Measurements from ENCODE around the gene KCNQ1. TPM values are rescaled to one million over a fixed set of nuclear protein-coding genes. Genes with fewer than 3 reads are reported as not detected.

The KCNQ1 gene
- total RNA-seq, 1 donor from 2014 or later = 8.5 TPM

DNA sequence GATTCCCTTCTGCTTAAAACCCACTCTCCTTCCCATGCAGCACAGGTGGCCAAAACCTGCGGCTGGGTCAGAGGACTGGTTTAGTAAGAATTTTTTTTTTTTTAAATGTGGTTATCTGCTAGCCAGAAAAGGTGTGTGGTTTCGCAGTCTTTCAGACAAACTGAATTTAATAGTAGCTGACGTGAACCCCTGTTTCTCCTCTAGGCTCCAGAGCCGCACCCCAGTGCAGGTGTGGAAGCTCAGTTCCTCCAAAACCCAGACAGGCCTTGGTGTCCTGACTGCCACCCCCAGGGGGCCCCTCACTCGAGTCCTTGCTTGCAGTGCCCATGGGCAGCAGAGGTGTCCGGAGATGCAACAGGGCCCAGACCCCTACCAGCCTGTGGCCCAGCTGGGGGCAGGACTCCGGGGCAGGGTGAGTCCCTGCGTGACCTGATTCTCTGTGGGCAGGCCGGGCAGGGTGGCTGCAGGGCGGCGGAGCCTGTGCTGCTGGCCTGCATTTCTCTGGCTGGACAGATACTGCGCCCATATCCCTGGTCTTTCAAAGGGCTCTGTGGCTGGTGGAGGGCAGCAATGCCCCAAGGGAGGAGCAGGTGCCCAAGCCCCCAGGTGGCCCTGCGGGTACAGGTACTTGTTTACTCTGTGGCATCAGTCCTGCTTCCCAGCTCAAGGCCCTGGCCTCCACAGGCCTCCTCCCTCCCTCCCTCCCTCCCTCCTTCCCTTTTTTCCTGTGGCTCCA, 15.2 kb downstream of the KCNQ1 start:
- Mint-ChIP-seq H3K4me3 (no peak overlapping the region), H3K36me3 (no peaks in the 10 kb centered on the region), H3K27me3 (ENCODE audit: low read depth) (peaks cover 39% of the 10 kb centered on the region), H3K9me3 (peaks cover 7% of the 10 kb centered on the region), H3K27ac (no peak overlapping the region), H3K4me1 (peaks cover 9% of the 10 kb centered on the region)
- TF ChIP-seq, protein P1, sequence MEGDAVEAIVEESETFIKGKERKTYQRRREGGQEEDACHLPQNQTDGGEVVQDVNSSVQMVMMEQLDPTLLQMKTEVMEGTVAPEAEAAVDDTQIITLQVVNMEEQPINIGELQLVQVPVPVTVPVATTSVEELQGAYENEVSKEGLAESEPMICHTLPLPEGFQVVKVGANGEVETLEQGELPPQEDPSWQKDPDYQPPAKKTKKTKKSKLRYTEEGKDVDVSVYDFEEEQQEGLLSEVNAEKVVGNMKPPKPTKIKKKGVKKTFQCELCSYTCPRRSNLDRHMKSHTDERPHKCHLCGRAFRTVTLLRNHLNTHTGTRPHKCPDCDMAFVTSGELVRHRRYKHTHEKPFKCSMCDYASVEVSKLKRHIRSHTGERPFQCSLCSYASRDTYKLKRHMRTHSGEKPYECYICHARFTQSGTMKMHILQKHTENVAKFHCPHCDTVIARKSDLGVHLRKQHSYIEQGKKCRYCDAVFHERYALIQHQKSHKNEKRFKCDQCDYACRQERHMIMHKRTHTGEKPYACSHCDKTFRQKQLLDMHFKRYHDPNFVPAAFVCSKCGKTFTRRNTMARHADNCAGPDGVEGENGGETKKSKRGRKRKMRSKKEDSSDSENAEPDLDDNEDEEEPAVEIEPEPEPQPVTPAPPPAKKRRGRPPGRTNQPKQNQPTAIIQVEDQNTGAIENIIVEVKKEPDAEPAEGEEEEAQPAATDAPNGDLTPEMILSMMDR (IDR thresholded peaks at IDR 0.05; ENCODE audit: unreplicated experiment) = no peak
- peak in 1 of 2 experiments; percentile 34 for DNase-seq (ENCODE audit: low spot score in 2 of 2, unreplicated experiment in 2 of 2)

DNA sequence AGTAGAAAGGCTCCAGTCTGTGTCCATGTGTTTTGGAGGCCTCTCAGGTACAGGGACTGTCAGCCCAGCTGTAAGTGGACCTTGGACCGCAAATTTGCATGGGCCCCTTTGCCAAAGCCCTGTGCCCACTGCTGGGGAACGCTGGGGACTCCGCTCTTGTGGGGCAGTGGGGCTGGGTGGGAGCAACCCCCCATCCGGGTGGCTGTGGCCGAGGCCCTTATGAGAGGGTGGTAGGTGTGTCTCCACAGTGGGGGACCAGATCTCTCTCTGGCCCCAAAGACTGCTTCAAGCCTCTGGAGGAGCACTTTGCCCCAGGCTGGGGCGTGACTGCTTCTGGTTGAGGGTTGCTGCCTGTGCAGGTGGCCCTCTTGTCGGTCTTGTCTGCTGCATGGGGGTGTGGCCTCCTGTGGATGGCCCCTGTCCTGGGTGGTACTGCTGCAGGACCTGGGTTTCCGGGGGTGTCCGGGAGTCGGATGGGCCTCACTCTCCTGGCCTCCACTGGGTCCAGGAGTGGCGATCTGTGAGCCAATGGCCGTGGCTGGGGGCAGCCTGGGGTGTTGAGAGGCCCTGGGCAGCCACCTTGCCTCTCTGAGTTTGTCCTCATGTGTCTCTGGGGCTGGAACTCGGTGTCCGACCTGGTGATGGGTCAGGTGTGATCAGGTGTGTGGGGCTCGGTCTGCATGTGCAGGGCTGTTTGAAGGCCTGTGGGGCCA, 15.9 kb downstream of the KCNQ1 start:
- Mint-ChIP-seq H3K36me3 (no peaks in the 10 kb centered on the region), H3K4me3 (no peak overlapping the region), H3K9me3 (peaks cover 2% of the 10 kb centered on the region), H3K27ac (peak overlapping the region; percentile 71), H3K27me3 (ENCODE audit: low read depth) (peaks cover 33% of the 10 kb centered on the region), H3K4me1 (peaks cover 9% of the 10 kb centered on the region)
- TF ChIP-seq, protein P1 (IDR thresholded peaks at IDR 0.05; ENCODE audit: unreplicated experiment) = no peak
- DNase-seq (ENCODE audit: low spot score in 2 of 2, unreplicated experiment in 2 of 2) = peak in 1 of 2 experiments; percentile 24

DNA sequence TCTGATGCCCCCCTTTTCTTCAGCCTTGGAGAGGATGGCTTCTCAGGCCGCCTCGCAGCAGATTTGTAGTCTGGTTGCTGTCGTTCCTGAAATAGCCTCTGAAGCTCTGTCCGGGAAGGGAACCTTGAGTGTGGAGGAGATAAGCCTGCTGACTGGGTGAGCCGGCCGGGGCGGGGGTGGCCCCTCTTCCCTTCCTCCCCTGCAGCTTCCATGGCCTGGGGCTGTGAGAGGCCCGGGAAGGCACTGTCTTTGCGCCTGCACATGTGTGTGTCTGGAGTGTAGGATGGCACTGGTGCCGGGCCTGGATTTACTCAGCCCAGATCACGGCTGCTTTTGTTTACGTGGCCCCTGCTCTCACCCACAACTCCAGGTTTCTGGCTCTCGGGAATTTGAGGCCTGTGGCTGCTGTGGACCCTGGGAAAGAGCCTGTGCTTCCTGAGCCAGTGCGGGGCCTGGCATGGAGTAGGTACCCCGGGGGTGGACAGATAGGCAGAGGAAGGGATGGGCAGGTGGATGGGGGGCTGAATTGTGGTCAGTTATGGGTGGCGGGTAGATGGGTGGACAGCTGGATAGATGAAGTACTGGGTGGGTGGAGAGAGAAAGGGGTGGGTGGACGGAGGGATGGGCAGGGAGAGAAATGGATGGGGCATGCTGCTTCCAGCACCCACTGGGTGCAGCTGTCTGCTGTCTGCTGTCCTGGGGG, 16.6 kb downstream of the KCNQ1 start:
- H3K27me3 Mint-ChIP-seq (ENCODE audit: low read depth) = peaks cover 32% of the 10 kb centered on the region
- DNase-seq (ENCODE audit: low spot score in 2 of 2, unreplicated experiment in 2 of 2) = peak in 1 of 2 experiments; percentile 38
- no peaks in the 10 kb centered on the region for H3K9me3 Mint-ChIP-seq
- peaks cover 9% of the 10 kb centered on the region for H3K4me1 Mint-ChIP-seq
- no peak overlapping the region for H3K4me3 Mint-ChIP-seq
- H3K36me3 Mint-ChIP-seq = no peaks in the 10 kb centered on the region
- H3K27ac Mint-ChIP-seq = peak overlapping the region; percentile 71
- TF ChIP-seq, protein P1 (IDR thresholded peaks at IDR 0.05; ENCODE audit: unreplicated experiment) = no peak

DNA sequence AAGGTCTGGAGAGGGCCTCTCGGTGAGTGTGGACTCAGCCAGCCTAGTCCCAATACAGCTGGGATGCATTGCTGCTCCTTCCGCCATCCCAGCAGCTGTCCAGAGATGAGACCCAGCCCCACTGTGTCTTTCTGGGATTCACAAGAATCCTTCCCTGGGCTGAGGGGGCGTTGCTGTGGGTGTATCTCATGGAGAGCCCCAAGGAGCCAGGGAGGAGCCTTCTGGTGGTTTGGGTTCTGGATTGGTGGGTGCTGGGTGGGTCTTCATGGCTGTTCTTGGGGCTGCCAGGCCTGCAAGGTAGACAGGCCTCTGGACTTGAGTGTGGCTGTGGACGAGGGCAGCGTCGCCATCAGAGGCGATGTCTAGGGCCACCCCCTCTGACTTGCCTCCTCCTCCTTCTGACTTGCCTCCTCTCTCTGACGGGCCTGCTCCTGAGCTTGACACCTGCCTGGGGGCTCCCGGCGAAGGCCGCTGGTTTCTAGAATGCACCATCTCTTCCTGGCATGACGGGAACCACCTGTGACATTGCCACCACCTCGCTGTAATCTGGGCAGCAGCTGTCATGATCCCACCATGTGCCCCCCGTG, 17.2 kb downstream of the KCNQ1 start:
- H3K4me3 Mint-ChIP-seq = no peak overlapping the region
- H3K27ac Mint-ChIP-seq = no peak overlapping the region
- TF ChIP-seq, protein P1 (IDR thresholded peaks at IDR 0.05; ENCODE audit: unreplicated experiment) = no peak
- H3K27me3 Mint-ChIP-seq (ENCODE audit: low read depth) = peaks cover 31% of the 10 kb centered on the region
- DNase-seq (ENCODE audit: low spot score in 2 of 2, unreplicated experiment in 2 of 2) = peak in 1 of 2 experiments; percentile 33
- no peaks in the 10 kb centered on the region for H3K9me3 Mint-ChIP-seq
- H3K36me3 Mint-ChIP-seq = no peaks in the 10 kb centered on the region
- H3K4me1 Mint-ChIP-seq = peaks cover 9% of the 10 kb centered on the region

DNA sequence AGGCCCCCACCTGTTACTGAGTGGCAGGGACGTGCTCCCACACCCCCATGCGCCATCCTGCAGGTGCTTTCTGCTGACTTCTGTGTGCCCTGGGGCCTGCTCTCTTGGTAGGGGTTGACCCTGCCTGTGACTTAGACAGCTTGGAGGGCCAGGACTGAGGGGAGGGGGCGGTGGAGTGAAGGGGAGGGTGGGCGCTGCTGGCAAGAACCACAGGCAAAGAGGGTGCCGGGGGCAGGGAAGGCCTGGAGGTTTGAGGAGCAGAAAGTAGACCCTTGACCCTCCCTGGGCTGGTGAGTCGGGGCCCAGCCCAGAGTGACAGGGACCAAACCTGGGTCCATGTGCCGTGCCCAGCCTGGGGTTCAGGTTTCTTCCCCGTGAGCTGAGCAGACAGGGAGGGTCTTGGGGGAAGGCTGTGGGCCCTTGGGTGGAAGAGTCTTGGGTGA, 17.8 kb downstream of the KCNQ1 start:
- no peak overlapping the region for H3K27ac Mint-ChIP-seq
- no peaks in the 10 kb centered on the region for H3K36me3 Mint-ChIP-seq
- TF ChIP-seq, protein P1 (IDR thresholded peaks at IDR 0.05; ENCODE audit: unreplicated experiment) = no peak
- H3K4me3 Mint-ChIP-seq = no peak overlapping the region
- no peak for DNase-seq (ENCODE audit: low spot score in 2 of 2, unreplicated experiment in 2 of 2)
- H3K27me3 Mint-ChIP-seq (ENCODE audit: low read depth) = peaks cover 29% of the 10 kb centered on the region
- peaks cover 9% of the 10 kb centered on the region for H3K4me1 Mint-ChIP-seq
- H3K9me3 Mint-ChIP-seq = no peaks in the 10 kb centered on the region
